Measurements from ENCODE around the gene UBR2.

UBR2 gene

DNA sequence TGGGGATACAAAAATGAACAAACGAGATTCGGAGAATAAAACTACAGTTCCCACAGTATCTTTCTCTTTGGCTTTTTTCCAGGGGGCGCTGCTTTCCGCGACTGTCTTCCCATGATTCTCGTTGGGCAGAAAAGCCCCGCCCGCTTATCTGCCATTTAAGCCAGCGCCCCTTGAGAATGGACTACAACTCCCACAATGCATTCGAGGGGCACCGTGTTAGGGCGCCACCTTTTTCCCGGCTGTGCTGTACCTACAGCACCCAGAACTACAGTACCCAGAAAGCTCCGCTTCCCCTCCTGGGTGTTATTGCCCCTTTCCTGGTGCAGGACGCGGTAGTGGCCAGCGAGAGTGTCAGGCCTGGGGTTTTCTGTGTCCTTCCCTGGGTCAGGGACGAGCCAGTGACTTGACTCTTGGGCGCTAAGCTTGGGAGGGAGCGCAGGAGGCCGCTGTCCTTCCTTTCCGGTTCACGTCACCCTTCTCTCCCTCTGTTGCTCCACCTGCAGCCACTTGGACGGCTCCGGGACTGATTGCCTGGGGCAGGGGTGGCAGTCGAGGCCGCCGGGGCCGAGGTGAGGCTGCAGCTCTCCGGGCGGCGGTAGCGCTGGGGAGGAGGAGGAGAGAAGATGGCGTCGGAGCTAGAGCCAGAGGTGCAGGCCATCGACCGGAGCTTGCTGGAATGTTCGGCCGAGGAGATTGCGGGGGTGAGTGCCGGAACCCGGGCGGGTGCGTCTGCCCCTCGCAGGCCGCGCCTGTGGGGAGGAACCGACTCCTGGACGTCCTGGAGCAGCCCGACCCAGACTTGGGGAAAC is at the start of gene UBR2:
UBR2 (plus strand) TSS at position 333 of the 809 bp plus-strand sequence; CDS start at position 624, 291 bp downstream.
- DNase-seq (ENCODE audit: low spot score), result peak; percentile 98

DNA sequence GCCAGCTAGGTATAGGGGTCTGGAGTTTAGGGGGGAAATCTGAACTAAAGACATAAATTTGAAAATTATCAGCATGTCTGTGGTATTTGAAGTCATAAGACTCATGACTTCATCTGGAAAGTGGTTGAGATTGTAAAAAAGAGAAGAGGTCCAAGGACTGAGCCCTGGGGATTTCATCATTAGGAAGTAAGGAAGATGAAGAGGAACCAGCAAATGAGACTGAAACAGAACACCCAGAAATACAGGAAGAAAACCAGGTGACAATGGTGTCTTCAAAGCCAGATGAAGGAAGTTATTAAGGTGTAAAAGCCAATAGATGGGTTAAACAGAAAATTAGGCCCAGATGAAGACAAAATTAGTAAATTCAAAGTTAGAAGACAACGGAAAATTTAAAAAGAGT is 49.1 kb upstream of the UBR2 start:
- no peak for DNase-seq (ENCODE audit: low spot score)

DNA sequence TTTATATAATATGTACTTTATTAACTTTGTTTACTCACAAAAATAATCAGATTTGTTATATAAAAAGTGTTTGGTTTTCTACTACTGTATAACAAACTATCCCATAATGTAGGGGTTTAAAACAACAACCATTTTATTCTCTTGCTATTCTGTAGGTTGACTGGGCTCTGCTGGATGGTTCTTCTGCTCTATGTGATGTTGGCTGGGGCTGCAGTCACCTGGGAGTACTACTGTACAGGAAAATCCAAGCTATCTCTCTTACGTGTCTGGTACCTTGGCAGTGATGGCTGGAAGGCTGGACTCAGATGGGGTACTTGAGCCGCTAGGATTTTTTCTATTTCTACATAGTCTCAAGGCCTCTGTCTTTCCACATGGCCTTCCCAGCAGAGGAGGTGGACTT is 44.0 kb upstream of the UBR2 start:
- no peak for DNase-seq (ENCODE audit: low spot score)

GRCh38 chr6:42520786-42521607 is 42.8 kb upstream of the UBR2 start:
- no peak for DNase-seq (ENCODE audit: low spot score)

DNA sequence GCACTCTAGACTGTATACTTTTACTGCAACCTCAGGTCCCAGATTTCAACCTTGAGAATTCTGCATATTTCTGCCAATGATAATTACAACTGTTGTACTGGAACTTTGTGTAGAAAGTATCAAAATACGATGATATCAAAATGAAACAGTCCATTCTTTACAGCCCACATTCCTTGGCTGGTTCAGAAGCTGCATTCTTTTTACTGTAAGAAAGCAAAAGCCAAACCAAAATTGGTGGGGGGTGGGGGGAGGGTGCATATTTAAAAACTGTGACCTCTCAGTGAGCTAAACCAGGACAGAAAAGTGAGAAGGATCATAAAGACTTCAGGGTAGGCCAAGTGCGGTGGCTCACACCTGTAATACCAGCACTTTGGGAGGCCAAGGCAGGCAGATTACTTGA is 41.8 kb upstream of the UBR2 start:
- no peak for DNase-seq (ENCODE audit: low spot score)

DNA sequence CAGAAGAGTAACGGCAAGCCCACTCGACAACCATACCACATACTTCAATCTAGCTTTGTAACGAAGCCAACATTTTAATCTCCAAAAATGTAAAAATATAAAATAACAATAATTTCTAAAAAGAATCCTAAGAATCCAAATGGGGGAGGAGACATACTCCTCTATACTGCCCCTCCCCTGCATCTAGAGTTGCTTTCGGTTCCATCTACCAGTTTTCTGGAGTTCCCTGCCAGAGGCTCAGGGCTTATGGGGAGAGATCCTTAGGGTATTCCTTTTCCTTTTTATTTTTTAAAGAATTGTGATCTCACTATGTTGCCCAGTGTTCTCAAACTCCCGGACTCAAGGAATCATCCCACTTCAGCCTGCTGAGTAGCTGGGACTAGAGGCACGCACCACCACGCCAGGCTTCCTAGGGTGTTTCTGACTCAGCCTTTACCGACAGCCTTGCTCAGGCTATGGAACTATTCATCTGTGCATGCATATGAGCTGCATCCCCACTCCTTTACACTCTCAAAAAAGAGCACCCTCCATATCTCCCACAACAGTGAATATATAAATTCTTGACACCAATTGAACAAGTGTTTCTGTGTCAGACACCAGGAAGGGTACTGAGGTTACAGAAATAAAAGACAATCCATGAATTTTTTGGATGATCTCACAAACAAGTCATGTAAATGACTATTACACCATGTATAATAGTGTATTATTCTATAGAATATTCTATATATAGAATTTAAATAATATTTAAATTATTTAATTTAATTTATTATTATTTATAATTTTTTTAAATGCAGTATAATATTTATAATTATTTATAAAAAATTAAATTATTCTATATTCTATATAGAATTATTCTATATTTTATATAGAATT is 40.7 kb upstream of the UBR2 start:
- no peak for DNase-seq (ENCODE audit: low spot score)

DNA sequence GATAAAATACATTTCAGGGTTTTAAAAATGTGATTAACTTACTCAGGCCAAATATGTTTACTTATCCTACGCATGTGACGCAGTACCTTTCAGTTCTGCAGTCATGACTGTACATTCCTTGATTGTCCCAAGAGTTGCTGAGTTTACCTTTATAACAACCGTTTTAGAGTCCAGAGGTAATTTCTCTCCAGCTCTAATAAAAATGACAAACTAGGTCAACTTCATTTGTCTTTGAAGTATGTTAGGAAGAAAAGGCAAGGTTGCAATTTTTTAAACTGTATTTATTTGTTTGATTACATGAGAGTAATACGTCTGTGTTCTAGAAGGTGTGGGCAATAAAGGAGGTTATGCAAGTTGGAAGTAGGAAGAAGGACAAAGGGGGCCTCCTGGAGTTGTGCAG is 38.6 kb upstream of the UBR2 start:
- DNase-seq (ENCODE audit: low spot score), result no peak

DNA sequence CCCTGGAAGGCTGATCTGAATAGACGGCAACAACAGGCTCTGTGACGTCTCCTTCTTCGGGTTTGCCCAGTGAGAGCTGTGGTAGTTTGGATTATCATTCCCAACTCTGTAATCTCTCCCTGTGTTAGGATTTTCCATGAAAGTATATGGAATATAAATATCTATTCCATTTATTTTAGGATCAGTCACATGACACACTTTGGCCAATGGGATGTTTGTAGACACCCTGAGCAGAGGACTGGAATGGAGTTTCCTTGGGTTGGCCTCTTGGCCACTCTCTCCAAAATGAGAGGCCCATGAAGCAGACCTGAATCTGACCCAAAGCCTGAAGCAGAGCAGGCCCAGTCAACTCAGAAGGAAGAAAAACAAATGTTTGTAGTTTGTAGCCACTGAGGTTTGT is 37.2 kb upstream of the UBR2 start:
- DNase-seq (ENCODE audit: low spot score), result no peak

DNA sequence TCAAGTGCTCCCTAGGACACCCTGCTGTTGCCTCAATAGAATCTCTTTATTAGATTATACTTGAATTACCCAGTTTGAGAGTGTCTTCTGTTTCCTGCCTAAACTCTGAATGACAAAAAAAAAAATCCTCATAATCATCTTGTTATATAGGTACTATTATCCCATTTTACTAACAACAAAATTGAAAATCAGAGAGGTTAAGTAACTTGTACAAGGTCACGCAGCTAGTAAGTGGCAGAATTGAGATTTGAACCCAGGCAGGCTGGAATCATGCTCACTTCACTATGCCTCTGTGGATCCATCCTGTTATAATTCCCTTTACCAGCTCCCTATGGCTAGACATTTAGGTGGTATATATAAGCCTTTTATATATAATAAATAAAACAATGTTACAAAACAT is 36.6 kb upstream of the UBR2 start:
- DNase-seq (ENCODE audit: low spot score), result no peak

- no peak for DNase-seq (ENCODE audit: low spot score)
Observed at GRCh38 chr6:42530296-42530695, 33.5 kb upstream of the UBR2 start.

GRCh38 chr6:42530751-42531150 is 33.1 kb upstream of the UBR2 start:
- DNase-seq (ENCODE audit: low spot score), result no peak

DNA sequence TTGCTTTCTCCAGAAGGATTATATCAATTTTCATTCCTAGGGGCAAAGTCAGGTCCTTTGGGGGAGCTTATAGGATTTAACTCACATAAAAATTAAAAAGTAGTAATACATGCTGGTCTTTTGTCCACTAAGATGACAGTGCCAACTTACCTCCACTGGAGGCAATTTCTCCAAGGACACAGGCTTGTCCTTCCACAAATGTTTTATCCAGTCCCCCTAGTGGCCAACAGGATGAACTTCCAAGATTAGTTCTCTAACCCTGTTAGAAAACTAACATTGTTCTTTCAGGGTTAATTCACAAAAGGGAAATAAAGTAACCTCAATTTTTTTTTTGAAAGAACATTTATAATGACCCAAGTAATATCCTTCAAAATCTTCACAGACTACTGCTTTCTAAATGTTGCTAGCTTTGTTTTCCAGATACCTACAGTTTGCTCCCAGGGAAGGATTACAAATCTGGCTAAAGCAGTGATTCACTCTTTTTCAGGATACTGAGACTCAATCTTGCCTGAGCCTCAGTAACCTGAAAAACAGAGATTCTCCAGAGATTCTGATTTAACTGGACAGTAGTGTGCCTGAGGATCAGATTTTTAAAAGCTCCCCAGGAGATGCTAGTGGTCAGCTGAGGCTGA is 31.7 kb upstream of the UBR2 start:
- peak; percentile 57 for DNase-seq (ENCODE audit: low spot score)

DNA sequence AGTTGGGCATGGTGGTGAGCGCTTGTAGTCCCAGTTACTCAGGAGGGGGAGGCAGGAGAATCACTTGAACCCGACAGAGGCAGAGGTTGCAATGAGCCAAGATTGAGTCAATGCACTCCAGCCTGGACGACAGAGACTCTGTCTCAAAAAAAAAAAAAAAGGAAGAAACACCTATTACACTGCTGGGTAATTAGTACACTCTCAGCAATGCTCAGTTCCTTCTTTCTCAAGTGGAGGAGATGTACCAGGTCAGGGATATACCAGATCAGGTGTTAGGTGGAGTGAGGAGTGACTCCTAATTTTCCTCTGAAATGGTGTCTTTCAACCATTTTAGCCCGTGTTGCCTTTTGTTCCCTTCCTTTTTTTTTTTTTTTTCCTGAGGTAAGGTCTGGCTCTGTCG is 30.0 kb upstream of the UBR2 start:
- no peak for DNase-seq (ENCODE audit: low spot score)

DNA sequence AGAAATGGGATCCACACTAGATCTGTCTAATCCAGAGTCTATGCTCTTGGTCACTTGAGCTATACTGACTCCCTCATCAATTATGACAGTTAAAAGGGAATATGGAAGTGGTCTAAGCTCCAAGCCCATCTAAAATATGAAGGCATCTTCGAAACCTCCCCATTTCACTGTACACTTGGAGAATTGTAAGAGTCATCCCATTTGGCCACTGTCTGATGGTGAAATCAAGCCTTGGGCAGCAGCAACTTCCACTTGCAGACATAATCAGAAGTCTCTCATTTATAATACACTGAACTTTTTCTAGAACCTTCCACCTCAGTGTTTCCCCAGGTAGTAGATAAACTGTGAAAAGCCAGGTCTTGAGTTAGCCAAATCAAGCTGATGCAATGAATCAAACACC is 26.3 kb upstream of the UBR2 start:
- no peak for DNase-seq (ENCODE audit: low spot score)

GRCh38 chr6:42539135-42539534 is 24.7 kb upstream of the UBR2 start:
- DNase-seq (ENCODE audit: low spot score), result no peak

- DNase-seq (ENCODE audit: low spot score), result no peak
Observed at GRCh38 chr6:42545226-42545773, 18.5 kb upstream of the UBR2 start.

GRCh38 chr6:42547407-42548329 is 16.2 kb upstream of the UBR2 start:
- peak; percentile 57 for DNase-seq (ENCODE audit: low spot score)

GRCh38 chr6:42550277-42550676 is 13.6 kb upstream of the UBR2 start:
- peak; percentile 17 for DNase-seq (ENCODE audit: low spot score)

DNA sequence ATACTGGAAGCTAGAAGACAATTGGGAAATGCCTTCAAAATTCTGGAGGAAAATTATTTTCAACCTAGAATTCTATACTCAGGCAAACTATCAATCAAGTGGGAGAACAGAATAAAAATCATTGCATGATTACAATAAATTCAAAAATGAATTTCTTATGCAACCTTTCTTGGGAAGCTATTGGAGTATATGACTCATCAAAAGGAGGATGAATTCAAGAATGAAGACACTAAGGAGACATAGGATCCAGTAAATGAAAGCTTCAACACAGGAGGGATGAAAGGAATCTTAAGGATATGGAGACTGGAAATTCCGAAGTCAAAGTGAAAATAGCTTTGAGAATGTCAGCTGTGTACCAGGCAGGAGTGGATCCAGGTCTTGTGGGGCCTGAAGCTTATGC is 12.6 kb upstream of the UBR2 start:
- no peak for DNase-seq (ENCODE audit: low spot score)

GRCh38 chr6:42552380-42552779 is 11.4 kb upstream of the UBR2 start:
- no peak for DNase-seq (ENCODE audit: low spot score)

All from SW480 (cell line).